GM12878 (cell line): Measurements from ENCODE around the gene ACOT7. TPM values are rescaled to one million over a fixed set of nuclear protein-coding genes. Genes with fewer than 3 reads are reported as not detected.

Source experiments
- ATAC-seq: fragments of 200-7000 bp; cut with Tn5 transposase; 3 replicates; pipeline ENCODE4 v1.9.1; 2020; ENCODE audit warnings: mild to moderate bottlenecking, moderate library complexity
- BruUV-seq: library from RNA; stranded (reverse); fragments of 400-500 nt; replicated peaks from 2 replicates; lab custom pipeline; 2021; lab: Mats Ljungman, UMichigan
- CTCF ChIA-PET: fragments of 300-600 bp; sonication (Branson Sonifier 250); formaldehyde crosslinking; extraction: SDS; loops from one replicate; lab custom pipeline; 2021; ENCODE audit warnings: inconsistent platforms; lab: Yijun Ruan, JAX
- POLR2A ChIA-PET: fragments of 350-600 bp; formaldehyde crosslinking; extraction: SDS; loops from one replicate; lab custom pipeline; 2021; ENCODE audit warnings: inconsistent platforms; lab: Charles Lee
- RAD21 ChIA-PET: fragments of 300-600 bp; sonication (Branson Sonifier 250); formaldehyde crosslinking; loops from one replicate; lab custom pipeline; 2023; ENCODE audit warnings: antibody characterized with exemption; ENCODE audit not compliant: unreplicated experiment; lab: Charles Lee
- SMC1A ChIA-PET: fragments of 300-600 bp; sonication (Branson Sonifier 250); formaldehyde crosslinking; loops from one replicate; lab custom pipeline; 2023; ENCODE audit not compliant: unreplicated experiment, uncharacterized antibody; lab: Charles Lee
- DNase-seq: peaks from one replicate; pipeline ENCODE4 v3.0.0-alpha.2; 2011; ENCODE audit warnings: low read depth, low spot score
- FAIRE-seq: peaks from 3 replicates; lab custom pipeline; 2011; peaks lifted over from hg19 to GRCh38; lab: Jason Lieb, UNC
- H2AFZ ChIP-seq: 2 replicates; pipeline ENCODE4 v1.6.0; 2011; ENCODE audit warnings: low read depth, low read length, control low read depth; ENCODE audit not compliant: control insufficient read depth
- H3K27ac ChIP-seq: 2 replicates; pipeline ENCODE4 v1.5.1; 2011; ENCODE audit warnings: control low read depth; ENCODE audit not compliant: control insufficient read depth, insufficient read depth
- H3K27me3 ChIP-seq, 2 experiments: replicated peaks in 1 of 2; 2 replicates each; pipeline versions ENCODE4 v1.6.0 to v1.6.1; 2011; ENCODE audit warnings: low read length in 1 of 2; ENCODE audit not compliant: control insufficient read depth in 2 of 2, insufficient read depth in 2 of 2
- H3K36me3 ChIP-seq, 2 experiments: 2 replicates each; pipeline ENCODE4 v1.5.1; 2011; ENCODE audit warnings: low read length in 1 of 2; ENCODE audit not compliant: control insufficient read depth in 2 of 2, insufficient read depth in 2 of 2
- H3K4me1 ChIP-seq: 2 replicates; pipeline ENCODE4 v1.6.1; 2011; ENCODE audit warnings: mild to moderate bottlenecking, low read length, moderate library complexity, mixed read lengths; ENCODE audit not compliant: control insufficient read depth, insufficient read depth
- H3K4me2 ChIP-seq: 2 replicates; pipeline ENCODE4 v1.6.0; 2011; ENCODE audit warnings: control low read depth; ENCODE audit not compliant: control insufficient read depth, insufficient read depth
- H3K4me3 ChIP-seq: fragments of 200-600 bp; sonication (generic); 2 replicates; pipeline ENCODE4 v1.5.1; 2016
- H3K79me2 ChIP-seq: 2 replicates; pipeline ENCODE4 v1.6.0; 2011; ENCODE audit warnings: low read length; ENCODE audit not compliant: control insufficient read depth, insufficient read depth
- H3K9ac ChIP-seq: 2 replicates; pipeline ENCODE4 v1.8.0; 2011; ENCODE audit warnings: low read length, control low read depth, mixed read lengths; ENCODE audit not compliant: control insufficient read depth, insufficient read depth
- H3K9me3 ChIP-seq: replicated peaks from 3 replicates; pipeline ENCODE4 v1.5.1; 2011; ENCODE audit warnings: mild to moderate bottlenecking, low read length; ENCODE audit not compliant: control insufficient read depth, insufficient read depth
- H4K20me1 ChIP-seq: 2 replicates; pipeline ENCODE4 v1.6.0; 2011; ENCODE audit not compliant: control insufficient read depth, insufficient read depth
- CTCF ChIP-seq, 3 experiments: IDR thresholded peaks in 2 of 3; conservative IDR thresholded peaks in 1 of 3; 2 replicates each; pipeline ENCODE4 v1.5.1; 2011; ENCODE audit warnings: low read depth in 3 of 3, low read length in 3 of 3, mild to moderate bottlenecking in 3 of 3, control low read depth in 2 of 3, moderate library complexity in 2 of 3, inconsistent platforms in 1 of 3, mixed read lengths in 1 of 3; ENCODE audit not compliant: control insufficient read depth in 2 of 3, insufficient read depth in 1 of 3; ENCODE audit errors: extremely low read depth in 1 of 3
- EP300 ChIP-seq, 2 experiments: fragments of 150-350 bp in 1 of 2; IDR thresholded peaks; 2 replicates each; pipeline ENCODE4 v1.6.1; 2011 to 2012; ENCODE audit warnings: low read depth in 2 of 2, low read length in 2 of 2, borderline replicate concordance in 1 of 2, improper control_type of control experiment in 1 of 2, inconsistent platforms in 1 of 2; ENCODE audit not compliant: control insufficient read depth in 1 of 2
- HSF1 ChIP-seq: fragments of 150-350 bp; IDR thresholded peaks from 2 replicates; pipeline ENCODE4 v1.6.1; 2014; ENCODE audit warnings: mild to moderate bottlenecking, low read depth, low read length
- IRF3 ChIP-seq: fragments of 450-650 bp; IDR thresholded peaks from 2 replicates; pipeline ENCODE4 v1.6.1; 2014; ENCODE audit warnings: mild to moderate bottlenecking
- KLF5 ChIP-seq: fragments of 450-650 bp; IDR thresholded peaks from 2 replicates; pipeline ENCODE4 v1.6.1; 2014; ENCODE audit warnings: mild to moderate bottlenecking; ENCODE audit not compliant: partially characterized antibody
- PAX5 ChIP-seq: IDR thresholded peaks from 2 replicates; pipeline ENCODE4 v1.6.1; 2011; ENCODE audit warnings: low read depth, low read length, borderline replicate concordance
- RFX5 ChIP-seq: IDR thresholded peaks from 2 replicates; pipeline ENCODE4 v1.6.1; 2011; ENCODE audit warnings: low read depth, low read length, improper control_type of control experiment
- SMC3 ChIP-seq: IDR thresholded peaks from 2 replicates; pipeline ENCODE4 v1.6.1; 2011; ENCODE audit warnings: low read length, improper control_type of control experiment, borderline replicate concordance
- SREBF1 ChIP-seq: IDR thresholded peaks from 2 replicates; pipeline ENCODE4 v1.6.1; 2012; ENCODE audit warnings: mild to moderate bottlenecking, low read length
- TARDBP ChIP-seq: IDR thresholded peaks from 2 replicates; pipeline ENCODE4 v1.6.1; 2016; ENCODE audit warnings: borderline replicate concordance
- ZBED1 ChIP-seq: IDR thresholded peaks from 2 replicates; pipeline ENCODE4 v1.6.1; 2016; ENCODE audit warnings: borderline replicate concordance
- WGBS: methylation state at CpG from one replicate; pipeline ENCODE4 v1.1.6; 2016; ENCODE audit warnings: low lambda C conversion rate; ENCODE audit not compliant: insufficient replicate concordance, insufficient coverage; ENCODE audit errors: missing lambda C conversion rate; 5-methylcytosine and 5-hydroxymethylcytosine counted together
- in situ Hi-C: fragments of 300-500 bp; cut with MboI; formaldehyde crosslinking; loops from 9 replicates; pipeline ENCODE4 v1.14.3; 2018; ENCODE audit warnings: mixed read lengths
- intact Hi-C: fragments of 100-400 bp; cut with micrococcal nuclease; formaldehyde crosslinking; loops from one replicate; pipeline ENCODE4 v1.14.2; 2022; ENCODE audit not compliant: unreplicated experiment
- polyA plus RNA-seq, 11 experiments: library from polyadenylated mRNA; depleted of rRNA in 4 of 11; unstranded in 6 of 11; stranded (reverse) in 5 of 11; fragments of >200 nt; fragmentation: Nextera tagmentation in 4 of 11; fragmentation: Illumina TruSeq in 1 of 11; extraction: Ambion mirVana in 4 of 11; extraction: Trizol in 1 of 11; gene quantifications; 1 replicate in 1 of 11; 2 replicates in 10 of 11; pipeline versions ENCODE4 v1.2.1 to v1.2.3, GENCODE V29; 2011 to 2016; ENCODE audit warnings: inconsistent platforms in 2 of 11, missing spikeins in 2 of 11, low read depth in 1 of 11
- total RNA-seq, 4 experiments: library from RNA; depleted of rRNA in 3 of 4; stranded (reverse); fragments of >200 nt in 3 of 4; fragmentation: Illumina TruSeq in 1 of 4; extraction: Trizol in 1 of 4; gene quantifications; 2 replicates each; pipeline versions ENCODE4 v1.2.1 to v1.2.3, GENCODE V29; 2013 to 2021

The ACOT7 gene
- total and polyA plus RNA-seq, 10 of the 15 experiments (the other 5 are each of a cell fraction or from before 2014, with no cell fraction given): 8.9 to 206 (median 61.2) TPM

- Histone ChIP-seq H3K4me3 (no peak overlapping the region), H3K79me2 (peaks cover 17% of the 10 kb centered on the region), H3K4me2 (no peak overlapping the region), H3K9me3 (no peaks in the 10 kb centered on the region), H2AFZ (no peak overlapping the region), H3K4me1 (peaks cover 5% of the 10 kb centered on the region; the same call in 1 of the 2 replicates), H3K27me3 (no peaks in the 10 kb centered on the region), H3K36me3 (peaks cover 0 to 15% of the 10 kb centered on the region in 2 experiments; a peak in 3 of 4 replicates), H3K27ac (no peak overlapping the region), H4K20me1 (no peaks in the 10 kb centered on the region), H3K9ac (no peak overlapping the region)
- DNase-seq: no peak
- ChIA-PET SMC1A (interaction anchor here (0.9 kb wide), 1 partner anchor 25 kb away, joined by 3 read pairs; no protein-coding TSS in a partner anchor), CTCF (interaction anchor here (1.0 to 3.4 kb wide), 3 partner anchors 14 to 190 kb away, joined by 3 to 12 read pairs (median 5); no protein-coding TSS in a partner anchor), RAD21 (interaction anchor here (1.5 kb wide), 1 partner anchor 27 kb away, joined by 6 read pairs; the partner anchor contains the start of gene RNF207), POLR2A (no interaction called here)
- TF ChIP-seq SMC3 (no peak), CTCF (IDR thresholded peaks at IDR 0.05 in 2 of 3, conservative IDR thresholded peaks at IDR 0.05 in 1 of 3; ENCODE audit: control insufficient read depth in 2 of 3, extremely low read depth in 1 of 3, insufficient read depth in 1 of 3, low read depth in 3 of 3, low read length in 3 of 3) (no peak), EP300 (IDR thresholded peaks at IDR 0.05; ENCODE audit: borderline replicate concordance in 1 of 2, control insufficient read depth in 1 of 2, low read depth in 2 of 2, low read length in 2 of 2) (no peak), RFX5 (no peak), ZBED1 (no peak), IRF3 (no peak), KLF5 (no peak), TARDBP (no peak), HSF1 (no peak), PAX5 (no peak), SREBF1 (no peak)
- WGBS: 69% methylated on average over 1 of the region's 1 CpG
- no peak for FAIRE-seq
- no TSS peak for BruUV-seq
- in situ Hi-C loops (no loop called here), intact Hi-C loops (no loop called here)
- no peak for ATAC-seq
Measured at GRCh38 chr1:6233376-6233775, 160.2 kb downstream of the ACOT7 start.
